ENCODE data around the gene ZNF442. TPM values are rescaled to one million over a fixed set of nuclear protein-coding genes. Genes with fewer than 3 reads are reported as not detected.
A peak's percentile ranks its signal among the peaks of the same experiment; 100 is the strongest.

Gene ZNF442
- total and polyA plus RNA-seq, 7 experiments from 2014 or later: 0.44 to 6.0 (median 1.1) TPM

DNA sequence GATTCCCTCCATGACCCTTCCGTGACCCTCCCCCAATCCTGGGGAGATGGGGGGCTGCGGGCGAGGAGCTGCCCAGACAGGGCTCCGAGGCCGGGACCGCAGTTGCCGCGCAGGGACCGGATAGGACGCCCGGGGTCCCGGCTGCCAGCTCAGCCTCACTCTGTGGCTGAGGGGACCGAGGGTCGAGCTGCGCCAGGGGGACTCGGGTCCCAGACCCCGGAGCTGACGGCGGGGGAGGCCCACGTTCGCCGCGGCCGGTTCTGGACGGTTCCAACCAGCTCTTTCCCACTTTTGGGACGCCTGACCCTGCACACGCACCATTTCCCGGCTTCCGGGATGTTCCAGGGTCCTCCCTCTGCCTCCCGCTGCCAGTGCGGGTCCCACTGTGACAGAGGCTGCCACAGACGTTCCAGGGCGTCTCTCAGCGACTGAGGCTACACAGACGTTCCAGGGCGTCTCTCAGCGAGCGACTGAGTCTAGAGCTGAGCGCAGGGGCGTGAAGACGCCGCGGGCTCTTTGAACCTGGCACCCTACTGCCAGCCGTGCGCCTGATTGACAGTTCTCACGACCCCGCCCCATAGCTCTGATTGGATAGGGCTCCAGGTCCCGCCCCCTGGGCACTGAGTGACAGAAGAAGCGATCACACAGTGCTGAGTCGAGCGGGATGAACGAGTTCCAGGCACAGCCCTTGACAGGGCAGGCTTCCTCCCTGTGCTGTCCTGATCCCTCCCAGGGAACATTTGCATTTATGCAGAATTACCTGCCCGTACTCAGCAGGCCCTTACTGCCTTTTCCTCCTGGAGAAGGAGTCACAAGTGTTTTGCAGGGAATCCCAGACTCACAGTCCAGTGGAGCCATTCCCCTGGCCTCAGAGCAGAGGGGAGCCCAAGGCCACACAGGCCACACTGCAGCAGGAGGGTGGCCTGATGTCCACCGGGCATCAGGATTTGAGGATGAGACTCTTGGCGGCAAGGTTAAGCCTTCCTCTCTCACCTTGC is 32.0 kb downstream of the ZNF442 start, which contains the start of gene ZNF563:
Gene ZNF563, minus strand, starts transcription at position 472 of the 998 bp plus-strand sequence. Its CDS starts 151 bp downstream, at position 321.
- intact Hi-C loops (cut with micrococcal nuclease): loop anchor here (1.0 to 10.0 kb wide), 16 partner anchors 31 to 334 kb away; partner anchors contain the start of genes MAN2B1 (in 2 of the 2), WDR83 (in 2 of the 2), ZNF44 (in 2 of the 2) and ZNF442 (in 2 of the 2)
- Mint-ChIP-seq H3K36me3 (peaks cover 0 to 15% (median 3%) of the 10 kb centered on the region in 5 donors), H3K27me3 (no peaks in the 10 kb centered on the region), H3K27ac (peak within 1 kb of the TSS; percentile 92 to 99 (median 97)), H3K4me3 (peak within 1 kb of the TSS; percentile 90 to 100 (median 96)), H3K9me3 (peaks cover 0 to 8% (median 0%) of the 10 kb centered on the region in 11 donors), H3K4me1 (peaks cover 23 to 49% (median 40%) of the 10 kb centered on the region in 7 donors)
- peak; percentile 91 to 99 (median 98) for DNase-seq
- CTCF ChIA-PET: interaction anchor here (0.6 to 1.8 kb wide), 4 partner anchors 32 to 172 kb away, joined by 3 to 6 read pairs (median 5); partner anchors contain the start of genes ZNF44 and ZNF442
- Histone ChIP-seq H3K9me3 (ENCODE audit: control insufficient read depth in 2 of 3, low read length in 3 of 3) (no peaks in the 10 kb centered on the region), H3K36me3 (ENCODE audit: control insufficient read depth in 2 of 3, insufficient read depth in 3 of 3, low read length in 3 of 3) (peaks cover 0 to 5% (median 0%) of the 10 kb centered on the region in 3 experiments), H3K27me3 (ENCODE audit: control insufficient read depth in 2 of 2, insufficient read depth in 2 of 2, low read length in 2 of 2) (no peaks in the 10 kb centered on the region), H3K4me3 (ENCODE audit: low read length) (peak within 1 kb of the TSS; percentile 61), H3K4me1 (ENCODE audit: control insufficient read depth in 2 of 2, insufficient read depth in 2 of 2, low read length in 2 of 2) (peaks cover 9 to 22% of the 10 kb centered on the region in 2 donors), H3K27ac (ENCODE audit: low read depth, low read length) (peak within 1 kb of the TSS; percentile 92)
- peak; percentile 99 for ATAC-seq
- POLR2A ChIA-PET: interaction anchor here (0.5 to 4.4 kb wide), 30 partner anchors 11 to 409 kb away, joined by 3 to 164 read pairs (median 4); partner anchors contain the start of genes ZNF136, ZNF20, ZNF44 and ZNF442

DNA sequence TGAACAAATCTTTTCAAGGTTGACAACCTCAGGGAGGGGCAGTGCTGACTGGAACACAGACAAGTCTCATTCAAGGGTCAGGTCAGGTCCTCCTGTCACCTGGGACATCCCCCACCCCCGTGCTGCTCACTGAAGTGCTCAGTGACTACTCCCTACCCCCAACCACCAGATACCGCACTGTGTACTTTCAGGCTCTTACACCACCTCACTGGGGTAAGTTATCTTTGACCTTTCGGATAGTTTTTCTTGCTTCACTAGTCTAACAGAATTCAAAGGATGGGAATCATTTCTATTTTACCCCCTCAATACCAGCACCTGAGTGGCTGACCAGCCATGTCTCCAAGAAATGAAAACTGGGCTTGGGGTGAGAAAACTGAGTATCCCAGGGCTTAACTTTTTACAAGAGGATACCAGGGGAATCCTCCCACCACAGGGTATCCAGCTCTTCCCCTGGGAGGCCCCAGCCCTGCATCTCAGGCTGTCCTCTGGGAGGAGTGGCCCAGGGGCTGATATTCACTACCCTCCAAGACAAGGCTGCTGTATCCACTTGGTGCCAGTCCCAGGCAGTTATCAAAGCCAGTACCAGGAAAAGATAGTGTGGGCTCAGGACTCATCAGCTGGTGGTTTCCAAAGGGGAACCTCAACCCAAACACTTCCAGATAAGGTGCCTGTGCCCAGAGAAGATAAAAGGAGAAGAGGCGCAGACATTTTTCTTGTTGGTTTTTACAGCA is 34.1 kb downstream of the ZNF442 start:
- intact Hi-C loops (cut with micrococcal nuclease): loop anchor here (5.0 to 10.0 kb wide), 4 partner anchors 163 to 336 kb away; partner anchors contain the start of genes MAN2B1 (in 2 of the 2), WDR83 (in 2 of the 2) and ZNF20 (in 1 of the 2)
- ATAC-seq: peak; percentile 14
- H3K27me3 Mint-ChIP-seq: no peaks in the 10 kb centered on the region
- peak overlapping the region; percentile 90 to 100 (median 96) for H3K4me3 Mint-ChIP-seq
- Histone ChIP-seq H3K4me1 (ENCODE audit: control insufficient read depth in 2 of 2, insufficient read depth in 2 of 2, low read length in 2 of 2) (peaks cover 9 to 22% of the 10 kb centered on the region in 2 donors), H3K9me3 (ENCODE audit: control insufficient read depth in 2 of 3, low read length in 3 of 3) (no peaks in the 10 kb centered on the region), H3K27me3 (ENCODE audit: control insufficient read depth in 2 of 2, insufficient read depth in 2 of 2, low read length in 2 of 2) (no peaks in the 10 kb centered on the region), H3K4me3 (ENCODE audit: low read length) (peak overlapping the region; percentile 61), H3K36me3 (ENCODE audit: control insufficient read depth in 2 of 3, insufficient read depth in 3 of 3, low read length in 3 of 3) (peaks cover 0 to 5% (median 0%) of the 10 kb centered on the region in 3 experiments), H3K27ac (ENCODE audit: low read depth, low read length) (peak overlapping the region; percentile 92)
- POLR2A ChIA-PET: interaction anchor here (0.6 to 4.4 kb wide), 6 partner anchors 23 to 152 kb away, joined by 3 to 164 read pairs (median 9); partner anchors contain the start of genes ZNF44, ZNF442 and ZNF709
- H3K36me3 Mint-ChIP-seq: peaks cover 0 to 28% (median 9%) of the 10 kb centered on the region in 5 donors
- peaks cover 27 to 63% (median 55%) of the 10 kb centered on the region in 7 donors for H3K4me1 Mint-ChIP-seq
- peaks cover 0 to 13% (median 0%) of the 10 kb centered on the region in 11 donors for H3K9me3 Mint-ChIP-seq
- CTCF ChIA-PET: no interaction called here
- peak overlapping the region; percentile 81 to 99 (median 95) for H3K27ac Mint-ChIP-seq
- peak in 7 of 9 donors; percentile 5 to 68 (median 15) for DNase-seq

DNA sequence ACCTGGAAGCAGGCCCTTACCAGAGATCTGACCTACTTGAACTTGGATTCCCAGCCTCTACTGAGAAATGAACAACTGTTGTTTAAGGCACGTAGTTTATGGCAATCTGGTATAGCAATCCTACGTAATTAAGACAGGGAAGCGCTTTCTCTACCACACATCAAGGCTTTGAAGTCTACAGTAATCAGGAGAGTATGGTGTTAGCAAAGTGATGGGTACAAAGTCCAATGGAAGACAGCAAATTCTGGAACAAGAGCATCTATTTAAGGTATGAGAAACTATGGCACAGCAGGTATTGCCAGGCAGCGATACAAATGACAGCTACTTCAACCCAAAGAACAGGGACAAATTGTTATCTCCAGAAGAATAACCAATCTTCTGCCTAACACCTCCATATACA is 35.1 kb downstream of the ZNF442 start:
- Histone ChIP-seq H3K27ac (ENCODE audit: low read depth, low read length) (no peak overlapping the region), H3K4me3 (ENCODE audit: low read length) (no peak overlapping the region), H3K9me3 (ENCODE audit: control insufficient read depth in 2 of 3, low read length in 3 of 3) (no peaks in the 10 kb centered on the region), H3K4me1 (ENCODE audit: control insufficient read depth in 2 of 2, insufficient read depth in 2 of 2, low read length in 2 of 2) (peaks cover 9 to 22% of the 10 kb centered on the region in 2 donors), H3K27me3 (ENCODE audit: control insufficient read depth in 2 of 2, insufficient read depth in 2 of 2, low read length in 2 of 2) (no peaks in the 10 kb centered on the region), H3K36me3 (ENCODE audit: control insufficient read depth in 2 of 3, insufficient read depth in 3 of 3, low read length in 3 of 3) (peaks cover 0 to 5% (median 0%) of the 10 kb centered on the region in 3 experiments)
- CTCF ChIA-PET: no interaction called here
- DNase-seq (no peak), ATAC-seq (no peak)
- H3K4me1 Mint-ChIP-seq: peaks cover 29 to 72% (median 63%) of the 10 kb centered on the region in 7 donors
- POLR2A ChIA-PET: interaction anchor here (4.4 kb wide), 1 partner anchor 37 kb away, joined by 164 read pairs; the partner anchor contains the start of gene ZNF44
- H3K4me3 Mint-ChIP-seq: peak overlapping the region in 6 of 10 donors; percentile 90 to 100 (median 96)
- intact Hi-C loops (cut with micrococcal nuclease): loop anchor here (5.0 to 10.0 kb wide), 4 partner anchors 164 to 337 kb away; partner anchors contain the start of genes MAN2B1 (in 2 of the 2), WDR83 (in 2 of the 2) and ZNF20 (in 1 of the 2)
- peak overlapping the region in 7 of 9 donors; percentile 69 to 99 (median 95) for H3K27ac Mint-ChIP-seq
- H3K27me3 Mint-ChIP-seq: no peaks in the 10 kb centered on the region
- peaks cover 0 to 17% (median 0%) of the 10 kb centered on the region in 11 donors for H3K9me3 Mint-ChIP-seq
- H3K36me3 Mint-ChIP-seq: peaks cover 0 to 36% (median 17%) of the 10 kb centered on the region in 5 donors

DNA sequence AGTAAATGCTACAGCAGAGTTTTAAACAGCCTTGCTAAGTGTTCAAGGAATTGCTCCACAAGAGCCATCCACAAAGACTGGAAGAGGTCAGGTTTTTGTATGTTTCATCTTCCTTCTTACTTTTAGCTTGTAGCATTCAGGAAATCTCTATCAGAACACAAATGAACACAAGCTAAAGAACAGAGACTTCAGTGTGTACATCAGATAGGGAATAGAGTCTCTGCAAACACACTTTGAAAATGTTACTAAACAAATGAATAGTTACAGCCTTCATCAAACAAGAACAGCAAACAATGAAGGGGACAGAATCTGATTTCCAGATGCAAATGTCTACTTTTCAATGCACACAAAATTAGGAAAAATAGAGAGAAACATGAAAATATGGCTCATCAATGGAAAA is 39.8 kb downstream of the ZNF442 start:
- Mint-ChIP-seq H3K4me3 (peak overlapping the region in 1 of 10 donors; percentile 7), H3K27me3 (no peaks in the 10 kb centered on the region)
- POLR2A ChIA-PET: no interaction called here

DNA sequence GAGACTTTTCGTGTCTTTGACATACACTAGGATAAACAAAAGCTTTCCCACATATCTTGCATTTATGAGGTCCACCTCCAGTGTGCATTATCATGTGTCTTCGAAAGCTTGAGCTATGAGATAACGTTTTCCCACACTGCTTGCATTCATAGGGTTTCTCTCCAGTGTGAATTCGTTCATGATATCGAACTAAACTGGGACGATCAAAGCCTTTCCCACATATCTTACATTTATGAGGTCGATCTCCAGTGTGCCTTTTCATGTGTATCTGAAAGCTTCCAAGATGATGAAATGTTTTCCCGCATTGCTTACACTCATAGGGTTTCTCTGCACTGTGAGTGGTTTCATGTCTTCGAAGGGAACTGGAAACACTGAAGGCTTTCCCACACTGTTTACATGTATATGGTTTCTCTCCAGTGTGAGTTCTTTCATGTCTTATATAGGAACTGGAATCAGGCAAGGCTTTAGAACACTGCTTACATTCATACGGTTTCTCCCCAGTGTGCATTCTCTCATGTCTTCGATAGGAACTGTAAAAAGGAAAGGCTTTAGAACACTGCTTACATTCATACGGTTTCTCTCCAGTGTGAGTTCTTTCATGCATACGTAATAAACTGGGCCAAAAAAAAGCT is 46.6 kb downstream of the ZNF442 start:
- no peak overlapping the region for H3K4me3 ChIP-seq (ENCODE audit: low read length)
- Mint-ChIP-seq H3K4me3 (no peak overlapping the region), H3K4me1 (peaks cover 0 to 7% (median 6%) of the 10 kb centered on the region in 7 donors), H3K27ac (no peak overlapping the region), H3K27me3 (no peaks in the 10 kb centered on the region), H3K9me3 (peaks cover 12 to 52% (median 25%) of the 10 kb centered on the region in 11 donors), H3K36me3 (peaks cover 32 to 76% (median 64%) of the 10 kb centered on the region in 5 donors)
- ChIA-PET CTCF (no interaction called here), POLR2A (no interaction called here)
- ATAC-seq (no peak), DNase-seq (no peak)
- peaks cover 0 to 63% (median 20%) of the 10 kb centered on the region in 3 experiments for H3K36me3 ChIP-seq (ENCODE audit: control insufficient read depth in 2 of 3, insufficient read depth in 3 of 3, low read length in 3 of 3)
- no peaks in the 10 kb centered on the region for H3K4me1 ChIP-seq (ENCODE audit: control insufficient read depth in 2 of 2, insufficient read depth in 2 of 2, low read length in 2 of 2)
- intact Hi-C loops (cut with micrococcal nuclease): no loop called here
- no peaks in the 10 kb centered on the region for H3K27me3 ChIP-seq (ENCODE audit: control insufficient read depth in 2 of 2, insufficient read depth in 2 of 2, low read length in 2 of 2)
- no peak overlapping the region for H3K27ac ChIP-seq (ENCODE audit: low read depth, low read length)
- H3K9me3 ChIP-seq (ENCODE audit: control insufficient read depth in 2 of 3, low read length in 3 of 3): peaks cover 5 to 15% (median 8%) of the 10 kb centered on the region in 3 experiments

More for the DNA sequence above, 39.8 kb downstream of the ZNF442 start:
- peaks cover 0 to 2% of the 10 kb centered on the region in 2 donors for H3K4me1 ChIP-seq (ENCODE audit: control insufficient read depth in 2 of 2, insufficient read depth in 2 of 2, low read length in 2 of 2)
- H3K9me3 ChIP-seq (ENCODE audit: control insufficient read depth in 2 of 3, low read length in 3 of 3): peaks cover 0 to 5% (median 0%) of the 10 kb centered on the region in 3 experiments
- H3K4me3 ChIP-seq (ENCODE audit: low read length): no peak overlapping the region
- no peaks in the 10 kb centered on the region for H3K27me3 ChIP-seq (ENCODE audit: control insufficient read depth in 2 of 2, insufficient read depth in 2 of 2, low read length in 2 of 2)
- Mint-ChIP-seq H3K27ac (peak overlapping the region in 2 of 9 donors; percentile 16 to 60), H3K36me3 (peaks cover 14 to 63% (median 53%) of the 10 kb centered on the region in 5 donors), H3K9me3 (peaks cover 0 to 36% (median 8%) of the 10 kb centered on the region in 11 donors), H3K4me1 (peaks cover 3 to 45% (median 39%) of the 10 kb centered on the region in 7 donors)
- ATAC-seq (no peak), DNase-seq (no peak)
- no peak overlapping the region for H3K27ac ChIP-seq (ENCODE audit: low read depth, low read length)
- H3K36me3 ChIP-seq (ENCODE audit: control insufficient read depth in 2 of 3, insufficient read depth in 3 of 3, low read length in 3 of 3): peaks cover 0 to 30% (median 0%) of the 10 kb centered on the region in 3 experiments
- CTCF ChIA-PET: no interaction called here
- intact Hi-C loops (cut with micrococcal nuclease): no loop called here

Measured in naive thymus-derived CD4-positive, alpha-beta T cell (primary cell).